GM10266 (cell line): ENCODE measurements around the gene ZC3H4.

Source experiments
- DNase-seq: peaks from one replicate; pipeline ENCODE4 v3.0.0; 2012; ENCODE audit errors: extremely low spot score
- CTCF ChIP-seq: IDR thresholded peaks from 2 replicates; pipeline ENCODE4 v1.5.1; 2012; ENCODE audit warnings: mild to moderate bottlenecking, low read depth; ENCODE audit not compliant: control insufficient read depth, insufficient read depth; ENCODE audit errors: missing control alignments

Gene ZC3H4

GRCh38 chr19:47069795-47070194 lies 43.8 kb downstream of the ZC3H4 start:
- DNase-seq: no peak

GRCh38 chr19:47068876-47069406 lies 44.6 kb downstream of the ZC3H4 start:
- TF ChIP-seq CTCF: no peak
- DNase-seq: no peak

More at GRCh38 chr19:47069795-47070194, 43.8 kb downstream of the ZC3H4 start:
- TF ChIP-seq CTCF: no peak

- no peak for TF ChIP-seq CTCF
- DNase-seq: no peak
Observed at GRCh38 chr19:47068246-47068645, 45.3 kb downstream of the ZC3H4 start.

- DNase-seq: no peak
- no peak for TF ChIP-seq CTCF
Observed at GRCh38 chr19:47067215-47067847, 46.2 kb downstream of the ZC3H4 start.

- DNase-seq: no peak
- TF ChIP-seq CTCF: no peak
Observed at GRCh38 chr19:47066376-47067214, 47.0 kb downstream of the ZC3H4 start.

GRCh38 chr19:47065242-47065641 lies 48.3 kb downstream of the ZC3H4 start:
- DNase-seq: no peak
- TF ChIP-seq CTCF: no peak

GRCh38 chr19:47063874-47064273 lies 49.7 kb downstream of the ZC3H4 start:
- no peak for TF ChIP-seq CTCF
- no peak for DNase-seq
